Measurements from ENCODE around the gene DYNC1LI2. TPM values are rescaled to one million over a fixed set of nuclear protein-coding genes. Genes with fewer than 3 reads are reported as not detected.
A peak's percentile ranks its signal among the peaks of the same experiment; 100 is the strongest.

The DYNC1LI2 gene
- total and polyA plus RNA-seq, 2 experiments from 2014 or later = 58.6 to 89.6 TPM

- Histone ChIP-seq H3K4me1 (ENCODE audit: low read depth) (peaks cover 8% of the 10 kb centered on the region), H3K9me3 (ENCODE audit: low read depth) (no peaks in the 10 kb centered on the region), H3K27ac (no peak overlapping the region), H3K36me3 (peaks cover under 1% of the 10 kb centered on the region), H3K27me3 (peaks cover 17% of the 10 kb centered on the region), H3K4me3 (no peak overlapping the region)
- no peak for TF ChIP-seq CTCF (IDR thresholded peaks at IDR 0.05; ENCODE audit: low read depth, low read length)
- DNase-seq (ENCODE audit: low read depth in 1 of 2, low spot score in 1 of 2) = no peak
Observed at GRCh38 chr16:66754211-66754610, 2.8 kb upstream of the DYNC1LI2 start.

- no peaks in the 10 kb centered on the region for H3K9me3 ChIP-seq (ENCODE audit: low read depth)
- H3K27me3 ChIP-seq = peaks cover 11% of the 10 kb centered on the region
- H3K4me3 ChIP-seq = no peak overlapping the region
- no peak overlapping the region for H3K27ac ChIP-seq
- H3K4me1 ChIP-seq (ENCODE audit: low read depth) = peaks cover 8% of the 10 kb centered on the region
- TF ChIP-seq CTCF (IDR thresholded peaks at IDR 0.05; ENCODE audit: low read depth, low read length) = no peak
- H3K36me3 ChIP-seq = peaks cover 11% of the 10 kb centered on the region
- no peak for DNase-seq (ENCODE audit: low read depth in 1 of 2, low spot score in 1 of 2)
Observed at GRCh38 chr16:66752958-66753357, 1.5 kb upstream of the DYNC1LI2 start.

- Histone ChIP-seq H3K36me3 (peaks cover 14% of the 10 kb centered on the region), H3K9me3 (ENCODE audit: low read depth) (no peaks in the 10 kb centered on the region), H3K4me3 (no peak overlapping the region), H3K27me3 (peaks cover 10% of the 10 kb centered on the region), H3K27ac (no peak overlapping the region), H3K4me1 (ENCODE audit: low read depth) (peaks cover 8% of the 10 kb centered on the region)
- no peak for DNase-seq (ENCODE audit: low read depth in 1 of 2, low spot score in 1 of 2)
- TF ChIP-seq CTCF (IDR thresholded peaks at IDR 0.05; ENCODE audit: low read depth, low read length) = no peak
Observed at GRCh38 chr16:66752379-66752778, 970 bp upstream of the DYNC1LI2 start.

GRCh38 chr16:66751992-66752322 is 548 bp upstream of the DYNC1LI2 start:
- H3K9me3 ChIP-seq (ENCODE audit: low read depth) = no peaks in the 10 kb centered on the region
- H3K27me3 ChIP-seq = peaks cover 9% of the 10 kb centered on the region
- no peak overlapping the region for H3K4me3 ChIP-seq
- DNase-seq (ENCODE audit: low read depth in 1 of 2, low spot score in 1 of 2) = no peak
- peaks cover 8% of the 10 kb centered on the region for H3K4me1 ChIP-seq (ENCODE audit: low read depth)
- peaks cover 14% of the 10 kb centered on the region for H3K36me3 ChIP-seq
- no peak for TF ChIP-seq CTCF (IDR thresholded peaks at IDR 0.05; ENCODE audit: low read depth, low read length)
- no peak overlapping the region for H3K27ac ChIP-seq

- peak; percentile 9 to 44 for DNase-seq (ENCODE audit: low read depth in 1 of 2, low spot score in 1 of 2)
- no peak for TF ChIP-seq CTCF (IDR thresholded peaks at IDR 0.05; ENCODE audit: low read depth, low read length)
- H3K9me3 ChIP-seq (ENCODE audit: low read depth) = no peaks in the 10 kb centered on the region
- peaks cover 20% of the 10 kb centered on the region for H3K36me3 ChIP-seq
- H3K4me1 ChIP-seq (ENCODE audit: low read depth) = peaks cover 8% of the 10 kb centered on the region
- peak overlapping the region; percentile 100 for H3K4me3 ChIP-seq
- peak overlapping the region; percentile 100 for H3K27ac ChIP-seq
- peaks cover 4% of the 10 kb centered on the region for H3K27me3 ChIP-seq
Observed at GRCh38 chr16:66751053-66751302, 431 bp downstream of the DYNC1LI2 start.
